Left ventricle myocardium superior (tissue), 1 donor: ENCODE measurements around the gene CDCP1. TPM values are rescaled to one million over a fixed set of nuclear protein-coding genes. Genes with fewer than 3 reads are reported as not detected.

Source experiments
- ATAC-seq: fragments of 200-7000 bp; cut with Tn5 transposase; one replicate; pipeline ENCODE4 v1.9.1; 2020; ENCODE audit warnings: mild to moderate bottlenecking, moderate library complexity
- DNase-seq: peaks from one replicate; pipeline ENCODE4 v3.0.0-alpha.2; 2020
- intact Hi-C: fragments of 100-400 bp; cut with micrococcal nuclease; formaldehyde crosslinking; loops from one replicate; pipeline ENCODE4 v1.11.0; 2022
- long read RNA-seq: library from polyadenylated mRNA; unstranded; transcript quantifications from one replicate; pipeline ENCODE4 v2.0.0, GENCODE V29; 2021
- total RNA-seq: library from RNA; stranded (reverse); fragmentation: NEBNext Ultra II Directional; extraction: Animal tissue kit (Norgen Biotek cat#: 25700); gene quantifications from one replicate; pipeline ENCODE4 v1.2.1, GENCODE V29; 2021
- donor health status: DM: no; HTN: yes; CAD: no; lungs with severe emphysema.

CDCP1 gene, protein sequence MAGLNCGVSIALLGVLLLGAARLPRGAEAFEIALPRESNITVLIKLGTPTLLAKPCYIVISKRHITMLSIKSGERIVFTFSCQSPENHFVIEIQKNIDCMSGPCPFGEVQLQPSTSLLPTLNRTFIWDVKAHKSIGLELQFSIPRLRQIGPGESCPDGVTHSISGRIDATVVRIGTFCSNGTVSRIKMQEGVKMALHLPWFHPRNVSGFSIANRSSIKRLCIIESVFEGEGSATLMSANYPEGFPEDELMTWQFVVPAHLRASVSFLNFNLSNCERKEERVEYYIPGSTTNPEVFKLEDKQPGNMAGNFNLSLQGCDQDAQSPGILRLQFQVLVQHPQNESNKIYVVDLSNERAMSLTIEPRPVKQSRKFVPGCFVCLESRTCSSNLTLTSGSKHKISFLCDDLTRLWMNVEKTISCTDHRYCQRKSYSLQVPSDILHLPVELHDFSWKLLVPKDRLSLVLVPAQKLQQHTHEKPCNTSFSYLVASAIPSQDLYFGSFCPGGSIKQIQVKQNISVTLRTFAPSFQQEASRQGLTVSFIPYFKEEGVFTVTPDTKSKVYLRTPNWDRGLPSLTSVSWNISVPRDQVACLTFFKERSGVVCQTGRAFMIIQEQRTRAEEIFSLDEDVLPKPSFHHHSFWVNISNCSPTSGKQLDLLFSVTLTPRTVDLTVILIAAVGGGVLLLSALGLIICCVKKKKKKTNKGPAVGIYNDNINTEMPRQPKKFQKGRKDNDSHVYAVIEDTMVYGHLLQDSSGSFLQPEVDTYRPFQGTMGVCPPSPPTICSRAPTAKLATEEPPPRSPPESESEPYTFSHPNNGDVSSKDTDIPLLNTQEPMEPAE
- 0.30 TPM for total RNA-seq
- long read RNA-seq = 0 reads

DNA sequence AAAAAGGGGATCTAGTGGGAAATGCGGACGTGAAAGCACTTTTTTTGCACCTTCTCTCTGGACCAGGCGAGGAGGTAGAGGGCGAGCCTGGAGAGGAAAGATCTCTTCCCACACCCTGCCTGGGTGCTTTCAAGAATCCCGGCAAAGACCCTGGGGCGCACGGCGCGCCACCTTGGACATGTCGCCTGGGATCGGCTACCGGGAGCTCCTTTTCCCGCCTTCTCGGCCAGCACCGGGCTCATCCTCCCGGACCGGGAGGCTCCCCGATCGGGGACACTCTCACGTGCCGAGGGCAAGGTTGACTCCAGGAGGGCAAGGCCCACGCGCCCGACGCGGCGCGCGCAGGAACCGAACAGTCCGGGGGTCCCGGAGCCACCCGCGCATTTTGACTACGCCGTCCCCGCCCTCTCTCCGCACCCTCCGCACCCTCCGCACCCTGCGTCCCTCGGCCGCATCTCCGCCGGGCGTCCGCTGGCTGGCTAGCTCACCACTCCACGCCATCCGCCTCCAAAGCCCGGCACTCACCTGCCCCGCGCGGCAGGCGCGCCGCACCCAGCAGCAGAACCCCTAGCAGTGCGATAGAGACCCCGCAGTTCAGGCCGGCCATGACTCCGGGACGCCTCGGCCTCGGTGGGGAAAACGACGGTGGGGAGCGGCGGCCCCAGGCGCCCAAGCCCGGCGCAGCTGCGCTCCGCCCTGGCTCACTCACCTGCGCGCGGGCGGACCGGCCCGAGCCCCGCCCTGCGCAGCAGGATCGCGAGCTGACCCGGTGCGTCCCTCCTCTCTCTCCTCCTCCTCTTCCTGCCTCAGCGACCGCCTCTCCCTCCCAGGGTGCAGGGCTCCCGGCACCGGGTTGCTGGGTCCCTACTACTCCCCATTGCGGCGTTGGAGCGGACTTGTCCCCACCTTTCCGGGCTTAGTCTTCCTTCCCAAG, at the start of gene CDCP1:
Gene CDCP1 (minus strand): TSS at position 698 of the 934 bp plus-strand sequence. CDS start 91 bp downstream, at position 607.
- DNase-seq = peak; percentile 35
- intact Hi-C loops = no loop called here
- peak; percentile 54 for ATAC-seq

DNA sequence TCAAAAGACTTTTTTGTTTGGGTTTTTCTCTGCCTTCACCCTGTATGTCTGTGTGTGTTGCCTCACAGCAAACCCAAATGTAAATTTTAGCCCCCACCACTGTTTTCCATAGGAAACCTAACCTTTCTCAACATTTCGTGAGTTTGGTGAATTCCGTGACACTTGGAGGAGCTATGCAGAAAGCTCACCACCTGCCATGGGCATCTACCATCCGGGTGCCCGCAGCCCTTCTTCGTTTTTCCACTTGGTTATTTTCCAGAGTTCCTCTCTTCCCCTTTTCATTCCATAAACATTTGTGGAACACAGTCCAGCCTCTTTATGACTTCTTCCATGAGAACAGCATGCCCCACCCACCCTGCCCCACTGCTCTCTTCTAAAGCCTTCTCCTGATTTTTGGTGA, 48.6 kb upstream of the CDCP1 start:
- DNase-seq = no peak
- ATAC-seq = no peak
- intact Hi-C loops = no loop called here

- DNase-seq = no peak
- no peak for ATAC-seq
- intact Hi-C loops = no loop called here
Observed at GRCh38 chr3:45191924-45192417, 45.8 kb upstream of the CDCP1 start.

DNA sequence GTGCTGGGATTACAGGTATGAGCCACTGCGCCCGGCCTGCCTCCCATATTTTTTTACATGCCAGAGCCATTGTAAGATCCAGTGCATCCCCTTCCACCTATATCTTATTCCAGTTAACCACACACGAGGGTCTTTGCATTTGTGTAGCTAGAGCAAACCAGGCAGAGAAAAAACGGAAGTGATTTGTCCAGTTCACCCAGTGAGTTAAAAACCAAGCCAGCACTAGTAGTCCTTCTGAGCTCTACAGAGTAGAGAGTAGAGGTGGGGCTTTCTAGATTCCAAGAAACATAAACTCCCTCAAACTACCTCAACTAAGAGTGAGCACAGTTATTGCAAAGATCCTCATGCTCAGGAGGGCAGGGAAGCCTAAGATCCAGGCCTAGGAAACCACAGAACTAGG, 45.2 kb upstream of the CDCP1 start:
- intact Hi-C loops = no loop called here
- ATAC-seq = no peak
- no peak for DNase-seq

GRCh38 chr3:45188719-45189659, 42.8 kb upstream of the CDCP1 start:
- ATAC-seq (no peak), DNase-seq (no peak)
- intact Hi-C loops = no loop called here

GRCh38 chr3:45187694-45188141, 41.5 kb upstream of the CDCP1 start:
- no peak for DNase-seq
- intact Hi-C loops = no loop called here
- no peak for ATAC-seq

- no peak for DNase-seq
- no peak for ATAC-seq
- intact Hi-C loops = no loop called here
Observed at GRCh38 chr3:45186871-45187270, 40.7 kb upstream of the CDCP1 start.

DNA sequence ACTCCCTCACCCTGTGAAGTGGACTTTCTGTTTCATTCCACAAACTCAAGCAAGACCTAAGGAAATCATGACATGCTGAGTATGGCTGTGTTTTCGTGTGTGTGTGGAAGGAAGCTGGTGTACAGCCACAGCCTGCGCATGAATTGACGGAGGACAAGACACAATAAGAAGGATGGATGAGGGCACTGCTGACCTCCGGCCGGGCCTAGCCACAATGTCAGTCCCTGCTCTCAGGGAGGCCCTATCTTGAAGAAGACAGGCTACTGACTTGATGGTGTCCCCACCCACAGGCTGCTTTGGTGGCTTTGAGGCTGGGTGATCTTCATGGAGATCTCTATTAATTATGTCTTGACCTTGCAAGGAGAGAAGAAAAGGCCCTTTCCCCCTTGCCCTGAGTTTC, 39.3 kb upstream of the CDCP1 start:
- DNase-seq (no peak), ATAC-seq (no peak)
- intact Hi-C loops = no loop called here

GRCh38 chr3:45185052-45185451, 38.9 kb upstream of the CDCP1 start:
- DNase-seq = no peak
- no peak for ATAC-seq
- intact Hi-C loops = no loop called here

- DNase-seq = no peak
- no peak for ATAC-seq
- intact Hi-C loops = no loop called here
Observed at GRCh38 chr3:45183872-45184262, 37.7 kb upstream of the CDCP1 start.

- intact Hi-C loops = no loop called here
- DNase-seq (no peak), ATAC-seq (peak; percentile 45)
Observed at GRCh38 chr3:45182915-45183871, 37.0 kb upstream of the CDCP1 start.

- ATAC-seq (no peak), DNase-seq (no peak)
- intact Hi-C loops = no loop called here
Observed at GRCh38 chr3:45181496-45181895, 35.3 kb upstream of the CDCP1 start.

DNA sequence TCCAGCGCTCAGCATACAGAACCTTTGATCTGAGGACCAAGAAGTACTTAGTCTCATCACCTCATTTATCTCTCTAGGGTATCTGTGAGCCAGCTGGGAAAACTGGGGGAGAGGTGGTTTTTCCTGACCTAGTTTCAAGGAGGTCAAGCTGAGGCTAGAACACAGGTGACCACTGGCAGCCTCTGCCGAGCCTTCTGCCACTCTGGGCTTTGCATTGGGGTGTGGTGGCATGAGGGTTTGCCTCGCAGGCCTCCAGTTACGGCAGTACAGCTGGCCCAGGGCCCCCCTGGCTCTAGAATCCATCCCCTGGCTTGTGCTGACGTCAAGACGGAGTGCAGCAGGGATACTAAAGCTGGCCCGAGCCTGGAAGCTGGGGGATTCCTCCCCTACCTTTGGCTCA, 34.7 kb upstream of the CDCP1 start:
- DNase-seq (no peak), ATAC-seq (no peak)
- intact Hi-C loops = no loop called here

GRCh38 chr3:45180051-45180450, 33.9 kb upstream of the CDCP1 start:
- intact Hi-C loops = no loop called here
- ATAC-seq = no peak
- DNase-seq = no peak

- DNase-seq (no peak), ATAC-seq (no peak)
- intact Hi-C loops = no loop called here
Observed at GRCh38 chr3:45179163-45179562, 33.0 kb upstream of the CDCP1 start.

DNA sequence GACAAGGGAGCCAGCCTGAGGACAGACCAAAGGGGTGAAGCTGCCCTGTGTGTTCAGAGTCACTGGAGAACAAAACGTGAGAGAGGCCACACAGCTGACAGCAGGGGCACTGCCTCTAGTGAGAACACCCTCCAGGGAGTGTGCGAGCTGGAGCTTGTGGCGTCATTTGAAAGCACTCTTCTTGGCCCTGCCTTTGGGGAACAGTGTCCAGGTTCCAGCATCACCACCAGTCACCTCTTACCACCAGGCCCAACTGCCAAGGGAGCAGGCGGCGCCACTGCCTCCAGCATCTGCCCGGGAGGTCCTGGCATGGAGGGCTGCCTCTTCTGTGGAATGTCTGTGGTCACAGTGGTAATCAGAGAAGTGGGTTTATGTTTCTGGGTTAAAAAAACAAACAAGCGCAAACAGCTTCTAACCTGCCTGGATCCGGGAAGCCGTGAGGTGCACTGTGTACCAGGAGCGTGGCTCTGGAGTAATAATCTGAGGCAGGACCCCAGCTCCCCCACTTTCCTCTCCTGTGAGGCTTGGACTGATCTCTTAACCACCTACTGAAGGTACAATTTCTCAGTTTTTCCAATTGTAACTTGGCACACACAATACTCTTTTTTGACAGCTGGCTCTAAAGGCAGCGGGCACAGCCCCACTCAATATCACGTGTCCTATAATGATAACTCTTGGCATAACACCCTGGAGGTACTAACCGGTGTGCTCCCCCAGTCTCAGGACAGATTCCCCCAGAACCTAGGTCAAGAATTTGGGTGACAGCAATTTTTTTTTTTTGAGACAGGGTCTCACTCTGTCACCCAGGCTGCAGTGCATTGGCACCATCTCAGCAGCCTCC, 32.2 kb upstream of the CDCP1 start:
- ATAC-seq = peak; percentile 28
- DNase-seq = no peak
- intact Hi-C loops = no loop called here
